ENCODE measurements around the gene BCAN.

The BCAN gene

DNA sequence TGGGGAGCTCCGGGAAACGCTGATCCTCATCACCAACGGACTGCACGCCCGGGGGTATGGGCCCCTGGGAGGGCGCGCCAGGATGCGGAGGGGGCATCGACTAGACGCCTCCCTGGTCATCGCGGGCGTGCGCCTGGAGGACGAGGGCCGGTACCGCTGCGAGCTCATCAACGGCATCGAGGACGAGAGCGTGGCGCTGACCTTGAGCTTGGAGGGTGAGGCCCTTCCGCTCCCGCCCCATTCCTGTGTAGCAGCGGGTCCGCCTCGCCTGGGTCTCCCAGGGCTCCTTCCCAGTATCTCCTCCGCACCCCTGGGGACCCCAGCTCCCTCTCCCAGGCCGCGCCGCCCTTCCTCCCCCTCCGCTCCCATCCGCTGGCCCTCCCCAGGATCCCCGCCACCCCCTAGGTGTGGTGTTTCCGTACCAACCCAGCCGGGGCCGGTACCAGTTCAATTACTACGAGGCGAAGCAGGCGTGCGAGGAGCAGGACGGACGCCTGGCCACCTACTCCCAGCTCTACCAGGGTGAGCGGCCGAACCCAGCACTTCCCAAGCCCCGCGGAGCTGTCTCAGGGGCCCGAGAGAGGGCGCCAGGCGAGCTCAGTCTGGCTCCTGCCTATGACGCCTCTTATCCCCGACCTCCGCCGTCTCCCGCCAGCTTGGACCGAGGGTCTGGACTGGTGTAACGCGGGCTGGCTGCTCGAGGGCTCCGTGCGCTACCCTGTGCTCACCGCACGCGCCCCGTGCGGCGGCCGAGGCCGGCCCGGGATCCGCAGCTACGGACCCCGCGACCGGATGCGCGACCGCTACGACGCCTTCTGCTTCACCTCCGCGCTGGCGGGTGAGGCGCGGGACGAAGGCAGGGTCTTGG, 17.7 kb upstream of the BCAN start:
- TF ChIP-seq FOXA1 (IDR thresholded peaks at IDR 0.05) = no peak
- no peak for TF ChIP-seq BHLHE40 (IDR thresholded peaks at IDR 0.05; ENCODE audit: borderline replicate concordance)
- TF ChIP-seq HDGF (IDR thresholded peaks at IDR 0.05; ENCODE audit: borderline replicate concordance) = 0 out of 2 replicates have a peak, but pooled peaks have one; percentile 39
- no peak for TF ChIP-seq ARNT (IDR thresholded peaks at IDR 0.05)
- TF ChIP-seq PKNOX1 (IDR thresholded peaks at IDR 0.05) = no peak
- TF ChIP-seq L3MBTL2 (conservative IDR thresholded peaks at IDR 0.05) = peak; percentile 94
- CTCF ChIA-PET = interaction anchor here (0.6 to 6.5 kb wide), 28 partner anchors 8 to 450 kb away, joined by 3 to 97 read pairs (median 4); partner anchors contain the start of genes BCAN, CRABP2, LRRC71 and NAXE
- POLR2A ChIA-PET = interaction anchor here (0.6 to 4.2 kb wide), 28 partner anchors 8 to 167 kb away, joined by 3 to 33 read pairs (median 4); partner anchors contain the start of genes BCAN, IQGAP3, ISG20L2 and MEF2D
- peak; percentile 85 for DNase-seq (ENCODE audit: extremely low spot score)

GRCh38 chr1:156624814-156625435, 17.0 kb upstream of the BCAN start:
- ChIA-PET POLR2A (interaction anchor here (0.8 to 4.2 kb wide), 20 partner anchors 9 to 168 kb away, joined by 3 to 33 read pairs (median 5); partner anchors contain the start of genes BCAN, IQGAP3, MEF2D and MRPL24), CTCF (interaction anchor here (0.6 to 6.5 kb wide), 24 partner anchors 7 to 295 kb away, joined by 3 to 97 read pairs (median 5); partner anchors contain the start of genes BCAN, CRABP2, LRRC71 and NAXE)
- no peak for DNase-seq (ENCODE audit: extremely low spot score)
- TF ChIP-seq L3MBTL2 (conservative IDR thresholded peaks at IDR 0.05) (peak; percentile 79), HDGF (IDR thresholded peaks at IDR 0.05; ENCODE audit: borderline replicate concordance) (no peak)

GRCh38 chr1:156625436-156626078, 16.4 kb upstream of the BCAN start:
- CTCF ChIA-PET = interaction anchor here (0.7 to 6.5 kb wide), 13 partner anchors 8 to 80 kb away, joined by 3 to 97 read pairs (median 7); partner anchors contain the start of genes BCAN, CRABP2 and NES
- POLR2A ChIA-PET = interaction anchor here (0.9 to 4.2 kb wide), 5 partner anchors 17 to 125 kb away, joined by 3 to 33 read pairs (median 6); partner anchors contain the start of genes MEF2D and NAXE
- DNase-seq (ENCODE audit: extremely low spot score) = peak; percentile 73
- TF ChIP-seq SP1 (IDR thresholded peaks at IDR 0.05) = no peak
- peak; percentile 89 for TF ChIP-seq TARDBP (IDR thresholded peaks at IDR 0.05)
- no peak for TF ChIP-seq NFRKB (IDR thresholded peaks at IDR 0.05)

- no peak for DNase-seq (ENCODE audit: extremely low spot score)
- ChIA-PET POLR2A (interaction anchor here (0.9 to 4.2 kb wide), 3 partner anchors 17 to 33 kb away, joined by 3 to 33 read pairs (median 4); partner anchors contain the start of gene NAXE), CTCF (interaction anchor here (0.6 to 6.5 kb wide), 17 partner anchors 9 to 240 kb away, joined by 3 to 97 read pairs (median 4); partner anchors contain the start of genes BCAN, CRABP2 and NES)
- TF ChIP-seq CTBP1 (IDR thresholded peaks at IDR 0.05; ENCODE audit: borderline replicate concordance) (no peak), ELF4 (IDR thresholded peaks at IDR 0.05) (no peak), ZNF384 (IDR thresholded peaks at IDR 0.05) (no peak), FOXK2 (IDR thresholded peaks at IDR 0.05) (no peak), SP1 (IDR thresholded peaks at IDR 0.05) (no peak), PKNOX1 (IDR thresholded peaks at IDR 0.05) (no peak)
These were observed 15.9 kb upstream of the BCAN start for GRCh38 chr1:156626079-156626438.

- POLR2A ChIA-PET = interaction anchor here (0.6 to 1.3 kb wide), 4 partner anchors 20 to 50 kb away, joined by 3 to 4 read pairs (median 4); no protein-coding TSS in a partner anchor
- DNase-seq (ENCODE audit: extremely low spot score) = peak; percentile 56
- TF ChIP-seq HDGF (IDR thresholded peaks at IDR 0.05; ENCODE audit: borderline replicate concordance) = no peak
- TF ChIP-seq BHLHE40 (IDR thresholded peaks at IDR 0.05; ENCODE audit: borderline replicate concordance) = no peak
- peak; percentile 94 for TF ChIP-seq PKNOX1 (IDR thresholded peaks at IDR 0.05)
- CTCF ChIA-PET = interaction anchor here (0.6 to 6.5 kb wide), 21 partner anchors 9 to 261 kb away, joined by 3 to 97 read pairs (median 5); partner anchors contain the start of genes BCAN, HAPLN2, METTL25B and NES
These were observed 14.5 kb upstream of the BCAN start for GRCh38 chr1:156627313-156627880.

DNA sequence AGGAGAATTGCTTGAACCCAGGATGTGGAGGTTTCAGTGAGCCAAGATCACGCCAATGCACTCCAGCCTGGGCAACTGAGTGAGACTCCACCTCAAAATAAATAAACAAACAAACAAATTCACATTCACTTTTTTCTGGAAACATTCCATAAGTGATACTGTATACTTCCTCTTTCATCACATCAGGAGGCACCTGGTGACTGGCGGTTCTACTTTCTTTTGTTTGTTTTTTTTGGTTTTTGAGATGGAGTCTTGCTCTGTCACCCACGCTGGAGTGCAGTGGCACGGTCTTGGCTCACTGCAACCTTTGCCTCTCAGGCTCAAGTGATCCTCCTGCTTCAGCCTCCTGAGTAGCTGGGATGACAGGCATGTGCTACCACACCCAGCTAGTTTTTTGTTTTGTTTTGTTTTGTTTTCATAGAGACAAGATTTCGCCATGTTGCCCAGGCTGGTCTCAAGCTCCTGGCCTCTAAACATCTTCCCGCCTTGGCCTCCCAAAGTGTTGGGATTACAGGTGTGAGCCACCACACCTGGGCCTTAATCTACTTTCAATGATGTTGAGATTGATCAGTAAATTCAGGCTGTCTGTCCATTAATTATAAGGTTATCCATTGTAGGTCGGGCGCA, 12.0 kb upstream of the BCAN start:
- TF ChIP-seq ARNT (IDR thresholded peaks at IDR 0.05) (no peak), NFRKB (IDR thresholded peaks at IDR 0.05) (no peak), CTBP1 (IDR thresholded peaks at IDR 0.05; ENCODE audit: borderline replicate concordance) (no peak), FOXK2 (IDR thresholded peaks at IDR 0.05) (no peak), LEF1 (IDR thresholded peaks at IDR 0.05; ENCODE audit: borderline replicate concordance) (no peak), HDGF (IDR thresholded peaks at IDR 0.05; ENCODE audit: borderline replicate concordance) (no peak), TARDBP (IDR thresholded peaks at IDR 0.05) (no peak), BHLHE40 (IDR thresholded peaks at IDR 0.05; ENCODE audit: borderline replicate concordance) (no peak), FOXM1 (IDR thresholded peaks at IDR 0.05; ENCODE audit: borderline replicate concordance) (no peak), PKNOX1 (IDR thresholded peaks at IDR 0.05) (no peak), FOXA1 (IDR thresholded peaks at IDR 0.05) (no peak), ELF4 (IDR thresholded peaks at IDR 0.05) (no peak)
- no peak for DNase-seq (ENCODE audit: extremely low spot score)
- ChIA-PET CTCF (interaction anchor here (0.6 to 2.2 kb wide), 6 partner anchors 10 to 915 kb away, joined by 3 to 12 read pairs (median 3); partner anchors contain the start of gene HAPLN2), POLR2A (interaction anchor here (1.4 kb wide), 1 partner anchor 98 kb away, joined by 4 read pairs; the partner anchor contains the start of genes ISG20L2 and METTL25B)
